GM19193 (cell line): ENCODE measurements around the gene GDF11.
A peak's percentile ranks its signal among the peaks of the same experiment; 100 is the strongest.

ENCODE experiments used
- POLR2A ChIP-seq: IDR thresholded peaks from 4 replicates; pipeline ENCODE4 v1.6.1; 2011; ENCODE audit not compliant: insufficient read depth, insufficient read length; ENCODE audit errors: extremely low read depth

Gene GDF11

GRCh38 chr12:55715833-55716581 lies 26.9 kb upstream of the GDF11 start, which contains the start of gene BLOC1S1:
TSS of gene BLOC1S1 (plus strand) at chr12:55716046. CDS start at chr12:55716052, 6 bp downstream.
- TF ChIP-seq POLR2A, result peak; percentile 71

GRCh38 chr12:55716582-55716957 lies 26.4 kb upstream of the GDF11 start:
- TF ChIP-seq POLR2A, result peak; percentile 14

- TF ChIP-seq POLR2A, result no peak
These were observed 25.6 kb upstream of the GDF11 start for GRCh38 chr12:55717011-55718007.

GRCh38 chr12:55718015-55718414 lies 24.9 kb upstream of the GDF11 start:
- no peak for TF ChIP-seq POLR2A

GRCh38 chr12:55718624-55719275 lies 24.2 kb upstream of the GDF11 start:
- TF ChIP-seq POLR2A, result no peak

- TF ChIP-seq POLR2A, result no peak
These were observed 23.6 kb upstream of the GDF11 start for GRCh38 chr12:55719371-55719770.

GRCh38 chr12:55720071-55720564 lies 22.8 kb upstream of the GDF11 start, which contains the start of gene RDH5:
TSS of gene RDH5 (plus strand) at chr12:55720393. CDS start at chr12:55721185, 792 bp downstream.
- no peak for TF ChIP-seq POLR2A

GRCh38 chr12:55720894-55721444 lies 22.0 kb upstream of the GDF11 start:
- TF ChIP-seq POLR2A, result no peak

GRCh38 chr12:55721601-55722213 lies 21.2 kb upstream of the GDF11 start:
- TF ChIP-seq POLR2A, result no peak

GRCh38 chr12:55722948-55723347 lies 20.0 kb upstream of the GDF11 start:
- TF ChIP-seq POLR2A, result no peak

GRCh38 chr12:55723516-55724225 lies 19.3 kb upstream of the GDF11 start:
- TF ChIP-seq POLR2A, result peak; percentile 7

- TF ChIP-seq POLR2A, result no peak
These were observed 18.5 kb upstream of the GDF11 start for GRCh38 chr12:55724226-55724939.

GRCh38 chr12:55724940-55725309 lies 18.0 kb upstream of the GDF11 start:
- TF ChIP-seq POLR2A, result no peak
